Right ventricle myocardium inferior (tissue), 1 donor: ENCODE data around the gene STIM1. TPM values are rescaled to one million over a fixed set of nuclear protein-coding genes. Genes with fewer than 3 reads are reported as not detected.
"Not testable (repeated sequence)": the region's sequence is repeated elsewhere in the genome, so short reads cannot be mapped to it uniquely, and the experiment has no call there.

Source experiments
- ATAC-seq: fragments of 200-7000 bp; cut with Tn5 transposase; one replicate; pipeline ENCODE4 v1.9.1; 2020; ENCODE audit warnings: mild to moderate bottlenecking, moderate library complexity
- DNase-seq: peaks from one replicate; pipeline ENCODE4 v3.0.0; 2021; ENCODE audit errors: missing footprints
- intact Hi-C: fragments of 100-400 bp; cut with DNase I; formaldehyde crosslinking; loops from one replicate; pipeline ENCODE4 v1.11.0; 2022
- total RNA-seq: library from RNA; stranded (reverse); fragmentation: NEBNext Ultra II Directional; extraction: Animal tissue kit (Norgen Biotek cat#: 25700); gene quantifications from one replicate; pipeline ENCODE4 v1.2.1, GENCODE V29; 2021
- donor health status: DM: no; HTN: yes; CAD: no; lungs with severe emphysema.

STIM1 gene
- total RNA-seq, 1 donor from 2014 or later, result 28.9 TPM

GRCh38 chr11:4022669-4023068, 167.2 kb downstream of the STIM1 start:
- no peak for DNase-seq
- ATAC-seq, result no peak
- intact Hi-C loops, result no loop called here

- DNase-seq (no peak), ATAC-seq (peak; percentile 62)
- intact Hi-C loops, result no loop called here
Observed at GRCh38 chr11:4025248-4025966, 169.9 kb downstream of the STIM1 start.

GRCh38 chr11:4025967-4026324, 170.5 kb downstream of the STIM1 start:
- peak; percentile 83 for ATAC-seq
- DNase-seq, result no peak
- intact Hi-C loops, result no loop called here

GRCh38 chr11:4026389-4026788, 170.9 kb downstream of the STIM1 start:
- DNase-seq (no peak), ATAC-seq (no peak)
- intact Hi-C loops, result no loop called here

GRCh38 chr11:4027746-4028145, 172.3 kb downstream of the STIM1 start:
- ATAC-seq (no peak), DNase-seq (no peak)
- intact Hi-C loops, result no loop called here

- intact Hi-C loops, result no loop called here
- DNase-seq, result no peak
- no peak for ATAC-seq
Observed at GRCh38 chr11:4030197-4030596, 174.7 kb downstream of the STIM1 start.

- intact Hi-C loops, result no loop called here
- ATAC-seq (no peak), DNase-seq (no peak)
Observed at GRCh38 chr11:4032097-4032496, 176.6 kb downstream of the STIM1 start.

GRCh38 chr11:4035985-4036384, 180.5 kb downstream of the STIM1 start:
- ATAC-seq (no peak), DNase-seq (no peak)
- intact Hi-C loops, result no loop called here

- intact Hi-C loops, result no loop called here
- DNase-seq, result no peak
- no peak for ATAC-seq
Observed at GRCh38 chr11:4039011-4039410, 183.5 kb downstream of the STIM1 start.

- intact Hi-C loops, result loop anchor here (5.0 kb wide), 1 partner anchor 93 kb away; no protein-coding TSS in a partner anchor
Observed at GRCh38 chr11:4040461-4040860, 185.0 kb downstream of the STIM1 start.

GRCh38 chr11:4041731-4042391, 186.4 kb downstream of the STIM1 start:
- intact Hi-C loops, result loop anchor here (5.0 kb wide), 1 partner anchor 95 kb away; no protein-coding TSS in a partner anchor
- DNase-seq, result no peak
- ATAC-seq, result no peak

More at GRCh38 chr11:4040461-4040860, 185.0 kb downstream of the STIM1 start:
- ATAC-seq (no peak), DNase-seq (no peak)

- intact Hi-C loops, result loop anchor here (5.0 kb wide), 1 partner anchor 98 kb away; no protein-coding TSS in a partner anchor
- DNase-seq, result no peak
Observed at GRCh38 chr11:4044976-4045646, 189.6 kb downstream of the STIM1 start.

GRCh38 chr11:4048340-4048739, 192.9 kb downstream of the STIM1 start:
- ATAC-seq, result no peak
- intact Hi-C loops, result no loop called here

More at GRCh38 chr11:4044976-4045646, 189.6 kb downstream of the STIM1 start:
- ATAC-seq, result peak; percentile 51

GRCh38 chr11:4049006-4049405, 193.5 kb downstream of the STIM1 start:
- no peak for DNase-seq
- no peak for ATAC-seq
- intact Hi-C loops, result no loop called here

More at GRCh38 chr11:4048340-4048739, 192.9 kb downstream of the STIM1 start:
- no peak for DNase-seq

GRCh38 chr11:4050138-4050537, 194.7 kb downstream of the STIM1 start:
- no peak for ATAC-seq
- intact Hi-C loops, result no loop called here
- no peak for DNase-seq

GRCh38 chr11:4053200-4053599, 197.7 kb downstream of the STIM1 start:
- ATAC-seq, intact Hi-C loops, DNase-seq: not testable (repeated sequence)

- DNase-seq, result no peak
- intact Hi-C loops, result loop anchor here (5.0 kb wide), 1 partner anchor 67 kb away; no protein-coding TSS in a partner anchor
- ATAC-seq, result no peak
Observed at GRCh38 chr11:4054643-4055042, 199.2 kb downstream of the STIM1 start.

GRCh38 chr11:4059424-4059823, 204.0 kb downstream of the STIM1 start:
- DNase-seq, result no peak
- no peak for ATAC-seq
- intact Hi-C loops, result loop anchor here (5.0 kb wide), 1 partner anchor 72 kb away; no protein-coding TSS in a partner anchor

GRCh38 chr11:4060182-4060923, 204.9 kb downstream of the STIM1 start:
- DNase-seq (no peak), ATAC-seq (no peak)
- intact Hi-C loops, result no loop called here
